ENCODE results near the gene HIC1.

The HIC1 gene

GRCh38 chr17:2076087-2076984 lies 21.4 kb downstream of the HIC1 start:
- DNase-seq (ENCODE audit: low read depth) = no peak

GRCh38 chr17:2077040-2077439 lies 22.1 kb downstream of the HIC1 start:
- DNase-seq (ENCODE audit: low read depth) = no peak

DNA sequence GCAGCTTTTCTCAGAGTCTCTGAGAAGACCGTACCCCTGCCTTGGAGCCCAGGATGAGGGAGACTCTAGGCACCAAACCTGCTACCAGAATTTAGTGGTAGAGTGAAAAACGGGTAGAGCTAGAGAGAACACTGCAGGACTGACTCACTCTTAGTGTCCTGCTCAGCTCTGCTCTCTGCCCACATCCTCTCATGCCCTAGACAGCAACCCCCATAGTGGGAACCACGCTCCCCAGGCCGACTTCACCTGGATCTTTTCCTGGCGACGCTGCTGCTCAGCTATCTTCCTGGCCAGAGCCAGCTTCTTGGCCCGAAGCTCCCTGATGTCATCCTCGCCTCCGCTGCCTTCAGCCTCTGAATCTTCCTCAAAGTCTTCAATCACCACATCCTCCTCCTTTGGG lies 26.7 kb downstream of the HIC1 start:
- peak; percentile 92 for DNase-seq (ENCODE audit: low read depth)

DNA sequence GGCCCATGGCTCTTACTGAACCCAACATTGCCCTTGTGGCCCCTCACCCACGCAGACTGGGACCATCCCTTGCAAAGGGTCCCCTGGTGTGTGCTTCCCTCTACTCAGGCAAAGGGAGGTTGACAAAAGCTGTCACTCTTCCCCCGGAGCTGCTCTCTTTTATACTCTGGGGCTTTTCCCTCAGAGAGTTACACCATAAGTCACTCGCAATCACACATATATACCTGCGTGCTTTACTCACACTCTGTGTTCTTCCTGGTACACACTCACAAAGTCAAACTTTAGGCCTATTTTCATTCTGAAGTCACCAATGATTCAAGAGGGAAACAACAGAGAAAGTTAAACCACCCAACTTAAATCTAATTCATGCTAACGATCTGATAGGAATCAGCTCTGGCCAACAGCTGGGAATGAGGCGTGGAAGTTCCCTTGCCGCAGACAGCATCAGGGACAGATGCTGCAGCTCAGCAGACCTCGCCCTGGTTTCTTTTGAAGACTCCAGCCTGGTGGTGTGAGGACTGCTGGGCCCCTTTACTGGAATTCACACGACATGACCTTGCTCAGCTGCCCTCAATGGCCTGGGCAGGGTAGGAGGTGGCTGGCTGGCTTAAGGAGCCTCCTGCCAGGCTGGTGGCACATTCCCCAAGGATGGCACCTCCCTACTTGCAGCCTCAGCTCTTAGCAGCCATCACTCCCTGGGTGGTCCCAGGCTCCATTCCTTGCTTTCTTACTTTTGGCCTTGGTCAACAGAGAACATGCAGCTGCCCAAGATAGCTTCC lies 27.3 kb downstream of the HIC1 start:
- no peak for DNase-seq (ENCODE audit: low read depth)

GRCh38 chr17:2083613-2084035 lies 28.7 kb downstream of the HIC1 start:
- peak; percentile 39 for DNase-seq (ENCODE audit: low read depth)

- peak; percentile 92 for DNase-seq (ENCODE audit: low read depth)
Measured at GRCh38 chr17:2084036-2084765, 29.3 kb downstream of the HIC1 start.

- DNase-seq (ENCODE audit: low read depth) = peak; percentile 67
Measured at GRCh38 chr17:2084766-2085647, 30.1 kb downstream of the HIC1 start.

DNA sequence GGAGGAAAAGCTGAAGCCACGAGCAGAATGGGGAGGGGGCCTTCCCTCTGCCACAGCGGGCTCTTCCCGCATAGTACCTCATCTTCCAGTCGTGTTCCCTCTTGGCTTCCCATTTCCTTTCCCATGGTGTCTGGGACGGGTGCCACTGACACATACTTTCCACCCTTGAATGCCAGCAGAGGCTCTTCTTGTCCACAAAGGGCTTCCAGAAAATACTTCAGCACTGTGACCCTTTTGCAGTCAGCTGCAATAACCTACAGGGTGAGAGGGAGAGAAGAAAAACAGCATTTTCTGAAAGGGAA lies 30.7 kb downstream of the HIC1 start:
- DNase-seq (ENCODE audit: low read depth) = peak; percentile 35

- no peak for DNase-seq (ENCODE audit: low read depth)
Measured at GRCh38 chr17:2086306-2086705, 31.4 kb downstream of the HIC1 start.

DNA sequence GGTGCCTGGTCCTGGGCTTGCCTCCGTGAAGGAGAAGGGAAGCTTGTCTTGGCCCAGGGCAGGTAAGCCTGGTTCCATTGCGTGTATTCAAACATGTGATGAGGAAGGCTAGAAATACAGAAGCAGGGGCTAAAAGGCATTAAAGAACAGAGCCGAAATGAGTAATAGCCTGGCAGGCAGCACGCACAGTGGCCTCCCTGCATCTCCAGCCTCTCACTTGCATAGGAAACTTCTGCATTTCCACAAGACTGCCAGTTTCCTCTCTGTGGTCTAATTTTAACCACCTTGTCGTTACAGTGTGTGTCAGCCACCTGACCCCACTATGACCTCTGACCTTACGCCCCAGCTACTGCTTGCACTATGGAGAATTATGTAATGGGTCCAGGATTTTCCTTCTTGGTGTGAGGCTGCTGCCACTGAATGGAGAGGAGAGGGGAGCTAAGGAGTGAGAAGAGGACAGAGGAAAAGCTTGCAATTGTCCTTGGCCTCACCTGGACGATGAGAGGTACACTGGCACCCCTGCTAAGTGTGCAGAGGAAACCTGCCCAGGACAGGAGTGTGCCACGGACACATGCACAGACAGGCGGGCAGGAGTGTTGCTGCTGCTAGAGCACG lies 32.8 kb downstream of the HIC1 start:
- DNase-seq (ENCODE audit: low read depth) = peak; percentile 36

DNA sequence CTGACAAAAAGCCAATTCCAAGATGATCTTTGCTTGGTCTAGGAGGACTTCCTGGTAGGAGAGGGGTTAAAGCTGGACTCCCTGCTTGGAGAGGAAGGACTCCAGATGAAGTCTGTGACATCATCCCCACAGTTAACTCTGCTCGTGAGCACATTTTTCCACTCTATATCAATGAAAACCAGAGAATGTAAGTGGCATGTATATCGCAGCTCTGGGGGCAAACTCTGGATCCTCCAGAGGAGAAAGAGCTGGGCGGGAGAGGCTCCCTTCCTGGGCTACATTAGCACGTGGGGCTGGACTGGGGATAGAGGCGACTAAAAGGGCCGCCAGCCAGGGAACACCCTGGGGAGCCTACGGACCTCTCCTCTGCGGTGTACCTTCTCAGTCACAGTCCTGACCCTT lies 34.1 kb downstream of the HIC1 start:
- peak; percentile 51 for DNase-seq (ENCODE audit: low read depth)

DNA sequence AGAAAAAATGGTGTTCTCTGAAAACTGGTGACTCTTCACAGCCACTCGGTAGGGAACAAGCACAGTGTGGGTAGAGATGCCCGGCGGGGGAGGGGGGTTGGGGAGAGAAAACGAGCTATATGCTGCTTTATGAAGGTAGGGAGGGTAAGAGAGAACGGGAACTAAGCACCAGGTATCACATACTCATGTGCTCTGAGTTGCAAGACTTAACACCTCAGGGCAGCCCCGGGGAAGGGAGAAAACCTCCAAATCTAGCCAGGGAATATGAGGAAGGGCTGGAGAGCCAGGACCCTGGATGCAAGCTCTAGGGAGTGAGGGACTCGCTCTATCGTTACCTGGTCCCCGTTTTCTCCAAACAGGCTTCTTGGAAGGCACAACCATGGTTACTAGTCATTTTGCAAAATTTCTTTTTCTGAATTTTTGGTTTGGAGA lies 35.3 kb downstream of the HIC1 start:
- no peak for DNase-seq (ENCODE audit: low read depth)

DNA sequence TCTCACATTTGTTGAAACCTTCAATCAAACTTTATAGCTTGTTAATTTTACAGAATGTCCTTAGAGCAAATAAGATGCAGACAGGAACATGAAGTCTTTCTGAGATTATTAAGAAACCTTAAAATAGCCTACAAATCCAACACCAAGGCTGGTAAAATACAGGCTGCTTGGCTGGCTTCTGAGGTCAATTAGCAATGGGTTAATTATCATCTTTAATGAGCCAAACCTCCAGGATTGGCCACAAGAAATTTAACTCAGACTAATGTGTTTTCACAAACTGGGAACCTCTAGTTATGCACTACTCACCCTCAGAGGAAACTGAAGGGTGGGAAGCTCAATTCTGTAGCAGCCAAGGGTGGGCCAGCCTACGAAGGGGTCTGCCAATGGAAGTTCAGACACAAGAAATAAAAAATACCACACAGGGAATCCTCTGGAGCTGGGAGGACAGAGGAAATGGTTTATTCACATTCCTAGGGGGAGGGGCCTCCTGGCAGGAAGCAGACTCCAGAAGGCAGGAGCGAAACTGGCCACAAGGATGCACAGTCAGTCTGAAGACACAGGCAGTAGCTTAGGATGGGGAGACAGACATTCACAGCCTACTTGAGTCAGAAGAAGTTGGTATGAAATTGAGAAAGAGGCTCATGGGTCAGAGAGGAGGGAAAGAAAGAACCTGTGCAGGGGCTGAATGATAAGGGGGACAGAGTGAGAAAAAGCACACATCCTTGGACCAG lies 36.1 kb downstream of the HIC1 start:
- DNase-seq (ENCODE audit: low read depth) = peak; percentile 97

- no peak for DNase-seq (ENCODE audit: low read depth)
Measured at GRCh38 chr17:2092253-2092652, 37.4 kb downstream of the HIC1 start.

DNA sequence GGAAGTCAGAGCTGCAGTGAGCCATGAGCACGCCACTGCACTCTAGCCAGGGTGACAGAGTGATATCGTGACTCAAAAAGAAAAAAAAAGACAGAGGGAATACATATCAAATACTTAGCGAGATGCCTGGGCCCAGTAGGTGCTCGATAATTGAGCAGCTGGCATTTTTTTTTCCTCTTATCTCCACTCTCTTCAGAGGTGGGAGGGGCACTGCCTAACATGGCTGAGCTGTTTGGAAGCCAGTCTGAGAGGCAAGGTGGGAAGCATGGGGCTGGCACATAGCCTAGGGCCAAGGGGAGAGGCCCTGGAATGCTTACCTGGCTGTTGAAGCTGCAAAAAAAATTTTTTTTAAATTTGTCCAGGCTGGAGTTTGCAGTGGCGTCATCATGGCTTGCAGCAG lies 38.4 kb downstream of the HIC1 start:
- no peak for DNase-seq (ENCODE audit: low read depth)

DNA sequence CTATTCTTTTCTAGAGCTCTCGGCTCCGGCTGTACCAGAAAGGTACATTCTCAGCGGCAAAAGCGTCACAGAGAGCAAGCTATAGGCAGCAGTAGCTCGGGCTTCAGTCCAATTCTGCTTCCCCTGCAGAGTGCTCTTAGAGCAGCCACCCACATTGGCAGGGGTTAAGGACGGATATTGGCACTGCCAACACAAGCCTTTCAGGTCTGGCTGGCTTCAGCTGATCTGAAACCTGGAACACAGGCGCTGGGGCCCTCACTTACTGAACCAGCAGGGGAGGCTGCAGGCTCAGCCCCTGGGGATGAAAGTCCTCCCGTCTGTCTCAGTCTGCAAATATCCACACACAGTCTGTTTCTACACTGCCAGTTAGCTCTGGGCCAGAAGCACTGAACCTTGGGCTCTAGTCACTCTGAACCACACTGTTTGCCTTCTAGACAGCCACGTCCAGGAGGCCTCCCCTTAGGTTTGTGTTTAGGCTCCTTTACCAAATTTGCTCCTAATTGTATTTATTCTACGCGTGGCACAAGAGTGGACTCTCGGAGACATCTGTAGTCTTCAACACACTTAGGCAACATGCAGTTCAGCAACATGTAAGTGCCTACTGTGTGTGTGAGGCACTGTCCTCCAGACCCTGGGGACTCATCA lies 40.1 kb downstream of the HIC1 start:
- DNase-seq (ENCODE audit: low read depth) = peak; percentile 46

DNA sequence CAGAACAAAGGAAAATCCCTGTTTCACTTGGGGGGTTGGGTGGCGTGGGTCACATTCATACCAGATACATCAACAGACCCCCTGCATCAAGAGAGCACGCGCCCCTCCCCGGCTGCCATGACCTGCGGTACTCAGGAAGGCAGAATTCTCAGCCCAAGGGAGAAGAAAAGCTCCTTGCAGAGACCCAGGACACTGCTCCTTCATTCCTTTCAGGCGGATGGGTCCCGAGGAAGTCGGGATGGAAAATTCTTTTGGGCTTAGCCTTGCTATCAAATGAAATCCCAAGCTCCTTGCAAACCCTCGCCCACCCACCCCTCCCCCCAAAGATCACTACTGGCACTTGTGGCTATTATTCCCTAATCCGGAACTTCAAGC lies 40.6 kb downstream of the HIC1 start:
- DNase-seq (ENCODE audit: low read depth) = no peak

DNA sequence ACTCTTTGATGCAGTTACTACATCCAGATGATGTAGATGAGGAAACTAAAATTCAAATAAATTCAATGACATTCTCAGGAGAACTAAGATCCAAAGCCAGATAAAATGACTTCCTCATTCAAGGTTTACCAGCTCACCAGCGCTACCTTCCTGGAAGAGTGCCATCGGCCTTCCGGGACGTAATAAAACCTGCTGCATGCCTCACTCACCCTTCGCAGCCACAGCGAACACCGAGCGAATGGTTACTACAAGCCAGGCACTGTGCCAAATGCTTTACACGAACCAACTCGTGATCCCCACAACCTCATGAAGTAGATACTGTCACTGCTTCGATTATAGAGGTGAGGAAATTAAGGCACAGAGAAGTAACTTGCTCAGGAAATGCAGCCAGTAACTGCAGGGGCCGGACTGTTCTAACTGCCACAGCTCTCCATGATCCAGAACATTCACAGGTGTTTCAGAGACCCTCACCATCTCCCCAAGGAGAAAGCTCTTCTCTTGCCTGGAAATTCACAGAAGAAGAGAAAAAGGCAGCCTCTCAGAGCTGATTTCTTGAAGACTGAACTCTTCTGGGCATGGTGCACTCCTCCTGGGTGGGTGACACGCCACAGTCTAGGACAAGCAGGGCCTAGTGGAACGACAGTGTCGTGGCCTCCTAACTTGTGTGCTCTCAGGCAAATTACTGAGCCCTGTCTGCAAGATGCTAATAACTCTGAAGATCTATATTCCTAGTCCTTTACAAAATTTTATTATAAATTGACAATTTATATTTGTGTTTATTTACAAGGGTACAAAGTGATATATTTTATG lies 46.8 kb downstream of the HIC1 start:
- DNase-seq (ENCODE audit: low read depth) = no peak
